ENCODE measurements around the gene TECTB.

Gene TECTB

DNA sequence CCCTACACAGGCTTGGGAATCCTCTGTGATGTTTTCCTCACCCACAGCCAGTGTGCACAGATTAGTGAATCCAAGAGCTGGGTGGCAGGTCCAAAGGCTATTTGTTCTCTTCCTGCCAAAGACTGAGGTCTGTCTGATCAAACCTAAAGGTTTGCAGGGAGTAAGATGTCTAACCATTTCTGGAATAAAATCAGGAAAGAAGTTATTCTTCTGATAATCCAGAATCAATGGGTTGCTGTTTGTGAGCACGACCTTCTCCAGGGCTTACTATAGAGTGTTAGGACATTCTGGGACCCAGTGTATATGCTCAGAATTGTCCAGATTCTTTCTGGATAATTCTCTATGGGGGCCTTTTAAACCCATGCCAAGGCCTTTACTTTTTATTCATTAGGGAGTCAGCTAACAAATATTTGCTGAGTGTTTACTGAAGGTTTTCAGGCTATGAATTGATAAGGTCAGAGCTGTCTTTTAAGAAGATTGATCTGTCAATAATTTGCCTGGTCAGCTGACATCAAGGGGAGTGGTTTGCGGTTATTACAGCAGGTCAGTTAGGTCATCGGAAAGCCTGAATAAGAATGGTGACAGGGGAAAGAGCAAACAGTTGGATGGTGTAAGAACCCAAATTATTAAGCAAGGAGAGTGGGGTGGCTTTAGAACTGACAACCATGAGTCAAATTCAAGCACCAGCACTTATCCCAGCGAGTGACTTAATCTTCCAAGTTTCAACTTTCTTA is 7.5 kb upstream of the TECTB start:
- DNase-seq, result no peak

DNA sequence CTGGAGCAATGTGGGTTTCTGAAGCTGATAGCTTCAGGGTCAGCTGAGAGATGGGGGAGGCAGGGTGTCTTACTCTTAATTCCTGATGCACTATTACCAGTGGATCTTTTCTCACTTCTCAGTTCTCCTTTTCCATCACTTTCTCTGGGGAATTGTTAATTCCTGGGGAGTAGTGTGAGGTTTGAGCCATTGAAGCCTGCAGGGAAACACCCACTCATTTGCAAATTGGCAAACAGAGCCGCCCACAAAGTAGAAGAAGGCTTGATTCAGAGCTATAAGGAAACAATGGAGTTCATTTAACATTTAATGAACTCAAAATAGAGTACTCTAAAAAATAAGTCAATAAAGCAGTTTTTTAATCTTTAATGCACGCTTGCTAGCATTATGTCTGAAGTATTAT is 4.3 kb upstream of the TECTB start:
- no peak for DNase-seq

DNA sequence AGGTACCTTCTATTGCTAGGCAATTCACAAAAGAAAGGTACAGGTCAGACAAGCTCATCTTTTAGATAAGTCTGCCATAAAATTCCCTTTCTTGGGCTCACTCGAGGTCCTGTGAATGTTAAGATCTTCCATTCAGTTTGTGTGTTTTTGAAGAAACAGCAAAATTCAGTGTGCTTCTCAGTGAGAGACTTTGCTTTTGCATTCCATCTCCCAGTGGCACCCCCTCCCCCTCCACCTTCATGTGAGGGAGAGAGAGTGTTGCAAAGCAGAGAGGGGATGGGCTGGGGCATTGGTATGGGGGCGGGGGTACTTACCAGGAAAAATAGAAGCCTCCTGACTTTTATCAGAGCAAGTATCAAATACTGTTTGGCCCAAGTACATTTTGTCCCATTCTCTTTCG is 3.8 kb upstream of the TECTB start:
- peak; percentile 20 for DNase-seq

DNA sequence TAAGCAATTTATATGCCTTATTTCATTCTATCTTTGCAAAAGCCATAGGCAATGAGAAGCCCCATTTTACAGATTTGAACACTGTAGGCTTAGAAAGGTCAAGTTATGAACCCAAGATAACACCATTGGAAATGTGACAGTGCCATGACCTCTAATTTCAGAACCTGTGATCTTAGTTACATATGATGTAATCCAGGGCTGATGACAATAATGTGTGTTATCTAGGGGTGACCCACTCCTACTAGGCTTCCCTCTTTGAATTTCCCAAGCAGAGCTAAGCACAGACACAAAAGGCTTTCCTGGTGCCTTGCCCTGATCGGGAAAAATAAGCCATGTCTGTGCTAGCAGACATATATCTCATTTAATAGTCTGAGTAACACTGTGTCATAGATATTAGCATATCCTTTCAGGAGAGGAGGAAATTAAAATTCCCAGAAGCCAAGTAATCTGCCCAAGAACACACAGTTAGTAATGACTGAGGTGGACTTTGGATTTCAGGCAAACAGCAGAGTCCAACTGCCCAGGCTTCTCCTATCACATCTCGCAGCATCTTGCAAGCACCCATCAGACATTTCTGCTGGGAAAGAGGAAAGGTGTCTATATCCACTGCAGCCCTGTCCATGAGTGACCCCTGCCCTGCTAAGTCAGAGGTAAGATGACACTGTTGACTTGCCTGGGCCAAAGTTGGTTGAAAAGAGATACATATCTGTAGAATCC is 2.8 kb upstream of the TECTB start:
- DNase-seq, result peak; percentile 45

DNA sequence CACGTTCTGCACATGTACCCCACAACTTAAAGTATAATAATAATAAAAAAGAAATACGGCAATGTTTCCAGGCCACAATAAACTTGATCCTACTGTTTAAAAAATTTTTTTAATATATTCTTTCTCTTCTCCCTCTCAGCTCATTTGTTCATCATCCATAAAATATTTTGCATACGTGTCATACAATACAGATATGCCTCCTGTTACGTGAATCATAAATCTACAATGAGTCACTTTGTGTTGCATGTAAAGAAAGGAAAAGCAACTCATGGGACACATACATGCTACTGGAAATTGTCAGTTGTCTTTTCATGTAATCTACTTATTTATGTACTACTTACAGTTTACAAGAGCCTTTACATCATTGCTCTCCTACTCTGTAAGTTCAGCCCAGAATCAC is 1.1 kb upstream of the TECTB start:
- peak; percentile 75 for DNase-seq

DNA sequence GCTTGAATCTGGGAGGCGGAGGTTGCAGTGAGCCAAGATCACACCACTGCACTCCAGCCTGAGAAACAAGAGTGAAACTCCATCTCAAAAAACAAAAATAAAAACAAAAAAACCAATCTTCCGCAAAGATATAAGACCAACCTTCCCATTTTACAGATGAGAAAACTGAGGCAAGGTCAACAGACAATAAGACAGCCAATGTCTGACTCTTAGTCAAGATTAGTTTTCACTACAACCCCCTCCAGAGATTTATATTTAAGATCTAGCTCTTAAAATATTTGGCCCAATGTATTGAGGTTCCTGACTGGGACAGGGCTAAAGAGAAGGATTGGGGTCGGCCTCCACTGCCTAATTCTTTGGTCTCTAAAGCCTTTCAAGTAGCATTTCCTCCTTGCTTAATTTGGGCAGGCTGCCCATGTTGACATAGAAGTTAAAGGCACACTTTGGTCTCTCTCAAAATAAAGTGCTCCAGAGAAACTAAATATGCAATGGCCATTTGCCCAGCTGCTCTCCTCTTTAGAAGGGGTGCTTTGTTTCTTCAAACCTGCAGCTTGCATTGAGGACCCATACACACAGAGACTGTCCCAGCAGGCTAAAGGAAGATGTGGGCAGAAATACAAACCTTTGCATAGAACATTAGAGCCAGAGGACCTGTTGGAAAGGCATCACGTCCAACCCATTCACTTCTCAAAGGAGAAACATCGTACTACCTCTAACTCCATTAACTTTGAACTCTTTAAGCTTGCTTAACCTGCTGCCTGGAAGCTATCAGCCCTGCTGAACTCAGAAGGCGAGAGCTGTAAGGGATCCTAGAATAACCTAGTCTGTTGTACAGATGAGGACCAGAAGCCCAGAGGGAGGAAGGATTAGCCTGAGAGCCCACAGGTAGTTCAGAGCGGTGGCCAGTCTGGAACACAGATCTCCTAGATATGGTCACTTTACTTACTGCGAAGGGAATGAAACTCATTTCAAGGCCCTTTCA is 3.9 kb downstream of the TECTB start:
- no peak for DNase-seq

DNA sequence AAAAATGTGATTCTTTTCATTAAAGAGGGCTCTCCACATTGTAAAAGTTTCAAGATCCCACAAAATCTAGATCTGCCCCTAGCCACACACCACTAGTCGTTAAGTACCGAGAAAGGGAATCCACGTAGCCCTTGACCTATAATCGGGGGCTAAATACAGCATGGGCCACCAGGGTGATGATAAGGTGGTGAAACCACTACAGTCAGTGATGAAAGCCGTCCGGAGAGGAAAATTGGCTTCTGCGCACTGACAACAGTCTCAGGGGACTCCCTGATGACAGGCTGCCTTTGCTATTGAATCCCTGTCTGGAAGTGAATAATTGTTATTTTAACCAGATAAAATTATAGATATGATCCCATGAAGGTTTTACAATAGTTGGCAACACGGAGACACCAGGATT is 4.6 kb downstream of the TECTB start:
- DNase-seq, result no peak

DNA sequence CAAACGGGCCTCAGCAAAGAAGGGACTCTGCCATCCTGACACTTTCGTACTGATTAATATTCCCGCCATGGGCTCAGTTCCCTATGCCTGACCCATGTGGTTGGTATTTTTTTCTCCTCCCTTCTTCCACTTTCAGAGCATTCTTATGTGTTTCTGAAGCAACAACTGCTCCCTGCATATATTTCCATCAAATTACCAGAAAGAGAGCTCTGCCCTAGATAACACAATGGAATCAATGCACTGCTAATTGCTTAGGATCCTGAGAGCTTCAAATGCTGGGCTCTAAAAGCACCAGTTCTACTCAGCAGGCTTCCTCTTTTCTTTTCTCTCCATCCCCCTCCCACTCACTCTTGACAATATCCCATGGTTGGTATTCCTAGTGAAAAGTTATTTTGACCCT is 5.3 kb downstream of the TECTB start:
- no peak for DNase-seq

DNA sequence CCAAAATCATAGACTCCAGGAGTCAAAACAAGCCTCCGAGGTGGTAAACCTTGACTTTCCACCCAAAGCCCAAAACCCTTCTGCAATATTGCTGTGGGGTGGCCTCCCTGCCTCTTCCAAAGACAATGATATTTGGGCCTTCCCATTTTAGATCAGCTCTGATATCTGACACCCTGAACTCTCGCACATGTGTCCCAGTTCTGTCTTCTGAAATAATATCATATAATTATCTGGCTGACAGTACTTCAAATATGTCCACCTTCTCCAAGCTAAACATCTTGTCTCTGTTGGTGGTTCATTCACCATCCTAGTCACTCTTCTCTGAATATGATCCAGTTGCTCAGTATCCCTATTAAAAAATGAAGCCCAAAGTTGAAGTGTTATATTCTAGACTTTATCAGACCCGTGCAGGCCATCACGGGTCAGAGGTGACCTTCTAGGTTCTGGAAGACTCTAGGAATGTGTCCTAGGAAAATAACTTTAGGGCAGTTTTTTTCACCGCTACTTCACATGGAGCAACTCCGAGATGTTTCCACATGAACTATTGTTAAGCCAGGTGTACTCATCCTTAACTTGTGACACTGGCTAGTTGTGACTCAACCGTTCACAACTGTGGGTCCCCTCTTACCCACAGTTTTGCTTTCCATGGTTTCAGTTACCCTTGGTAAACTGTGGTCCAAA is 6.3 kb downstream of the TECTB start:
- no peak for DNase-seq

DNA sequence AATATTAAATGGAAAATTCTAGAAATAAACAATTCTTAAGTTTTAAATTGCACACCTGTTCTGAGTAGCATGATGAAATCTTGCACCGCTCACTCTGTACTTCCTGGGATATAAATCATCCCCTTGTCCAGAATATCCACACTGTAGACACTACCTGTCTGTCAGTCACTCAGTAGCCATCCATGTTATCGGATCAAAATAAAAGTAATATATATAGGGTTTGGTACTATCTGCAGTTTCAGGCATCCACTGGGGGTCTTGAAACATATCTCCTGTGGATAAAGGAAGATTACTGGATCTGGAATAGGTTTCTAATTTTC is 6.8 kb downstream of the TECTB start:
- no peak for DNase-seq

DNA sequence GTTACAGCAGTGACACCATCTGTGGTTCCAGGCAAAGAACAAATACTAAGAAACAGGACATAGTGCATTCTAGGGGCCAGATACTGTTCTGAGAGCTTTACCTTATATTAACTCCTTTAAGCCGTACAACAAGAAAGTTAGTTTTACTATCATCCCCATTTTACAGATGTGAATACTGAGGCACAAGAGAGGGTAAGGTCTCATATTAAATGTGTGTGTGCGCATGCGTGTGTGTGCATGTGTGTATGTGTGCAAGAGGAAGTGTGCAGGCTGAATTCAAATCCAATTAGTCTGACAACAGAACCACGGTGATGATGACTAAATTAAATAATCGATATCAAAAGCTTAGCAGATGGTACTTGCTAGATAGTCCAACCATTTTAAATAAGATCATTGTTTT is 11.0 kb downstream of the TECTB start:
- DNase-seq, result no peak

DNA sequence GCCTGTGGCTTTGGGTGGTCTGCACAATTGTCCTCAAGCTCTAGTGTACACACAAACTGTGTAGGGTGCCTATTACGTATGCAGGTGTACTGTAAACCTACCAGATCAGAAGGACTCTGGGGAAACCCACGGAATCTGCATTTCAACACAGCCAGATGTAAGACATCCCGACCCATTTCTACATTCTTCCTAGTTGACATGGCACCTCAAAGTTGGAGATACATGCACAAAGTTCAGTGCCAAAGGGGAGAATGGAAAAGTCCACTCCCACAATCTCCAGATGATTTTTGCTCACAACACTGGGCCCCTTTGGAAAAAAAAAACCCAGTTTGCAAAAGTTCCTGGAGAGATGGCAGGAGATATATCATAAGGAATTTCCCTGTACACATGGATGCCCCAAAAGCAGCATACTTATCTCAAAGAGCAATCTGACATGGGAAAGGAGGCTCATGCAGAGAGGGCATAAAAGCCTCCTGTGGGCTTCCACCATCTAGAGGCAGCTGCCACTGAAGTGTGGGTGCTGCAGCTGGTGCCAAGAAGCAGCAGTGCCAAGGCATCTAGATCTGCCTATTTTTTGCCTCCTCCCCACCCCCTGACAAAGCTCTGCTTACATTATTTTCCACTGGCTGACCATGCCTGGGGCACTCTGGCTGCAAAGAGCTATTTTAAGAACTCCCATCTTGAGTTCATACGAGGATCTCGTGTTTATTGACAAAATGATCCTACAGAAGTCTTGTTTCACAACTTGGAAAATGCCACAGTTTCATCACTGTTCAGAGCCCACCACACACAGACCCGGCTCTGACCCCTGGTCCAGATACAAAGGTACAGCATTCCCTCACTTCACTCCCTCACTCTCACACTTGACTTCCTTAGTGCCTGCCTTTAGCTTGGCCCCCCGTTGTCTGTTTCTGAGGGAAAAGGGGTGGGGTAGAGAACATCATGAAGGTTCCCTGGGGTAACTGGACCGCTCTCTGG is 12.9 kb downstream of the TECTB start:
- DNase-seq, result peak; percentile 37

DNA sequence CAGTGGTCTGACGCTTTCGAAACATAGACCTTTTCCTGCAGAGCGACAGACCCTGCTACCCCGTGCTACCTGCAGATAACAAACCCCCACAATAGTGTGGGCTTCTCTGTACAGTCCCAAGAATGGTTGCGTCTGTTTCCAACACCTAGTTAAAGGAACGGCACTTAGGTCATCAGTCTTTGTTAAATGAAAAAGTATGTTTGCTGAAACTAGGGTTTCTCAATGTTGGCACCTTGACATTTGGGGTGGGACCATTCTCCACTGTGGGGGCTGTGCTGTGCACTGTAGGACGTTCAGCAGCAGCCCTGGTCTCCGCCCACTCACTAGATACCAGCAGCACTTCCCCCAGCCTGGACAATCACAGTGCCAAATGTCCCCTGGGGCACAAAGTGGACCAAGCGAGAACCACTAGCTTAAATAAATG is 13.7 kb downstream of the TECTB start:
- DNase-seq, result no peak

DNA sequence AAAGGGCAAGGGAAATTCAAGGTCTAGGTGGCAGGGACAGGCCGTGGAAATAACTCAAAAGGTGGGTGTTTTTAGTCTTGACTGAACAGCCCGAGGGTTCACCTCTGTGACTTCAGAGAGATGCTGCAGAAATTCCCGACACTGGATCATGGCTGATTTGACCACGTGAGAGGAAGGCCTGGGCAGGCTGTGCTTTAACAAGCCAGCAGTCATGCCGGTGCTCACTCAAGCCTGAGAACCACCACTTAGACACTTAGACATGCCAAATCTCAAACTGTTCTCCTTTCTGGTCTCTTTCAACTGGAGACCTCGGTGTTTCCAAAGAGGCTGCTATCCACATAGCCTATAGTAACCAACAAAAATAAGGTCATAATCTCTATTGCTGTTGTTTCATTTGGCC is 15.4 kb downstream of the TECTB start:
- no peak for DNase-seq

DNA sequence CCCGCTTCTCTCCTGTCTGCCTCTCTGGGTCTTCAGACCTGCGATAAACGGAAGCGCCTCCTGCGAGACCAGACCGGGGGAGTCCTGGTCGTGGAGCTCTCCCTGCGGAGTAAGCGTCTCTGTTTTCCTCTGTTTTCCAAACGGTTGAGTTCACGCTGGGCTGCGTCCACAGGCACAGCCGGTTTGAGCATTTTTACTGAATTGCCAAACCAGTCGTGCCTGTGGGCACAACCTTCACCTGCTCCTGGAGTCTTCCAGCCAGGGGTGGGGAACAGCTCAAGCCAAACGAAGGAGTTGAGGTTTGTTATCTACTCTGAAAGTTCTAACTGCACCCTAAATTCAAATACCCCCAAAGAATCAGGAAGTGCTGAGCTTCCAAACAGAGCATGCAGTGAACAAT is 16.3 kb downstream of the TECTB start:
- no peak for DNase-seq

DNA sequence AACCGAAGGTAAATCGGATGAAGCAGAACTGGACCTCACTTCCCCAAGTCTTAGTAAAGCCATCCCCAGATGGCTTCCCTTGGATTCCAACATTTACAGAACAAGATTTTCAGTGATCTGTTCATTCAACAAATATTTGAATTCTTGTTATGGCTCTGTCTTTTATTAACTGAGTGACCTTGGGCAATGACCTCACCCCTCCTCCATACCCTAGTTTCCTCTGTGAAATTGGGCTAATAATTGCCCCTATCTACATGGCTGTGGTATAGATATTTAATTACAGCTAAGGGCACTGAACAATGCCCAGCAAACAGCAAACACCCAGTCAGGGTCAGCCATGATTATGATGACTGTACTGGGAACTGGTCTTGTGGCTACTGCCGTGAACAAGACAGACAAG is 19.1 kb downstream of the TECTB start:
- no peak for DNase-seq

DNA sequence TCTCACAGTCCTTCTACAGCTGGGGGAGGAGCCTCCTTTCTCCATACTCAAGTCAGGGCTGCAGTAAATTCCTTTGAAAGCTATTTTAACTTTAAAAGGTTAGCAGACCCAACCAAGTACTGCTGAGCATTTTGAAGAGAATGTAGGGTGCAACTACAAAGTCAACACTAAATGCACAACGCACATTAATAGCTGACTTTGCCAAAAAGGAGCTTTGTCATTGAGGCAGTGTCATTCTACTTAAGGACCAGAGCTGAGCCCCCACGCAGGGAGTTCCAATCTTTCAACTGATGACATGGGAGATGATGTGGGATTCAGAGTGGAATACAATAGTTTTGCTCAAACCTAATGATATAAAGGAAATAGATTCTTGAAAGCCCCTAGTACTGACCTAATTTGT is 20.3 kb downstream of the TECTB start:
- DNase-seq, result no peak

DNA sequence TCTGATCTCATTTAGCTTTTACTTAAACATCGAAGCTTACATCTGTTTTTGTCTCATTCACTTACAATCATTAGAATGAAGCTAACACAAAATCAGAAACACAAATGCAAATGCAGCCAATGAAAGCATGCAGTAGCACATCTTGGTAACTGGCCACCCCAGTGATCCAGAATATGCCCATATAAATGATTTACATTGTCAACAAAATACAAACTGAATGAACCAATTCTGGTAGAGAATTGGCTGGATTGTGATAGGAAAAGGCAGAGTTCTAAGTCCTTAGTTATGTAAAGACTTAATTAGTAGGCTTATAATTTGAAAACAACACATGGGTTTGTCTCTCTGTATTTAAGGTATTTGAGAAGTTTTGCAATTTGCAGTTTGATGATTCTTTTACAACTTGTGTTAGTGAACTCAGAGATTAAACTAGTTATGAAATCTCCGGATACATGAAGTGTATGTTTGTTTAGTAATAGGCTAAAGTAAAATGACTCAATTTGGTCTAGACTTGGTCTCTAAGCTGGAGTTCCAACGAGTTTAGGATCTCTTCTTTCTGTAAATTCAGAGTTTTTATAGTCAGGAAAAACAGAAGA is 21.2 kb downstream of the TECTB start:
- DNase-seq, result peak; percentile 56

DNA sequence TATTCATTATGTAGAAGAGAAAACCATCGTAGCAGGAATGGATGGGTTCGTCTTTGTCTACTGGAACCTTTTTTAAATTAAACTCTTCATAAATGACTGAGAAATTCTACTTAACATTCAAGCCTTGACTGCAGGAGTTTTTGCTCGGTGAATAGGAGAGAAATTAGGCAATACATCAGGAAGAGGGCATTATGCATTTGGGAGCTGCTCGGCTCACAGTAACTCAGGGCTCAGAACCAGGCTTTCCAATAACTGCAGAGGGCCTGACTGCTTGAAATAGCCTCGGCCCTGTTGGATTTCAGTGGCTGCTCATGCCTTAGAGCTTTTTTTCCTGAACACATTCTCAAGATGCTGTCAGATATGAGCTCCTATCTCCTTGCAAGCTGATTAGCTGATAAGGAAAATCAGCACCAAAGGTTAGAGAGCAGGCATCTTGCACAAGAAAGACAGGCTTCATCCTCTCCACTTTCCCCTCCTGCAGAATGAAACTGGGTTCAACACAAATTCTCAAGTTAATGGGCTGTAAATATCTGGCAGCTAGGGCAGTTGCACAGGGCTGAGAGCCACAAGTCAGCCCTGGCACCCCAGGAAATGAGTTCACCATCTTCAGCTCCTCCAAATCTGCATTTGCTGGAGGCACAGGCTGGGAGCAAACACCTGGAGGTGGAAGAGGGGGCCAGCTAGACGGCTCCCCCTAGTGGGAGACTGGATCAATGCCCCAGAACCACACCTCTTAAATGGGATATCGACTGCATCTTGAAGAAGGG is 24.3 kb downstream of the TECTB start:
- DNase-seq, result peak; percentile 55

DNA sequence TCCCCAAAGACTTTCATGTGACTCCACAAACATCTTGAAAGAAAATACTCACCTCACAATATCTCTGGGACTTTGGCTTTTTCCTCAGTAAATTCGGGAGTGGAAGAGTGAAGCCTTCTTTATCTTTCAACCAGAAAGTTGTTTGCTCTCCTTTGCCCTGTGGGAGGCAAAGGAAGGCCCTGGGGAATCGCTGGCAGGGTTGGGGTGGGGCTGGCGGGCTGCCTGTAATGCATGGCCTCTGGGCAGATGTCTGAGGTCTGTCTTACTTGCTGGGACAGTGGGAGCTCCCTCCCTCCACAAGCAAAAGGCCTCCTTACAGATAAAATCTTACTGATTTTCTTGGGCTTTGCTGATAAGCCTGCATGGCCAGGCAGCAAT is 24.9 kb downstream of the TECTB start:
- DNase-seq, result no peak

DNA sequence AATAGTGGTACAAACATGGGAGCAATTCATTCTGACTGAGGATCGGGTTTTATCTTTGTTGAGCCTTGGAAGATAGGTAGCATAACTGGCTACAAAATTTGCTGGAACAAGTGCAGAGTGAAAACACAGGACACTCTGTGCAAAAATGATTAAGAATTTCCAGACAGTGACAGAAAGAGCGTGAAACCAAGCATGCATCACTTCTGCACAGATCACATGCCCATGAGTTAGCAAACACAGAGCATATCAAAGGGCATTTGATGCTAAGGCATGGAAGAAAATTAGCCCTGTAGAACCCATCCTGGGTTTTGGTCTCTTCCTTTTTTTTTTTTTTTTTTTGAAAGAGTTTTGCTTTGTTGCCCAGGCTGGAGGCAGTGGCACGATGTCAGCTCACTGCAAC is 28.3 kb downstream of the TECTB start:
- DNase-seq, result no peak

Data from fibroblast of skin of right quadriceps (primary cell).